B cell (primary cell): ENCODE measurements around the gene RLBP1. TPM values are rescaled to one million over a fixed set of nuclear protein-coding genes. Genes with fewer than 3 reads are reported as not detected.

Experiments used
- ATAC-seq: fragments of 200-7000 bp; cut with Tn5 transposase; one replicate; pipeline ENCODE4 v1.10.0; 2021; ENCODE audit warnings: low read depth, mild to moderate bottlenecking, moderate number of reproducible peaks, moderate library complexity
- CTCF ChIA-PET: fragments of 350-600 bp; sonication (Branson Sonifier 250); formaldehyde crosslinking; loops from one replicate; lab custom pipeline; 2021; ENCODE audit warnings: antibody characterized with exemption, inconsistent platforms; lab: Charles Lee
- POLR2A ChIA-PET: fragments of 350-600 bp; sonication (Branson Sonifier 250); formaldehyde crosslinking; loops from one replicate; lab custom pipeline; 2021; ENCODE audit warnings: antibody characterized with exemption; lab: Charles Lee
- DNase-seq: peaks from one replicate; pipeline ENCODE4 v3.0.0; 2013
- H2AFZ ChIP-seq: 2 replicates; pipeline ENCODE4 v1.6.1; 2012; ENCODE audit warnings: mild to moderate bottlenecking, low read depth, low read length; ENCODE audit not compliant: insufficient read depth, poor library complexity, severe bottlenecking
- H3K27ac ChIP-seq, 2 donors: 1 replicate in 1 of 2; 2 replicates in 1 of 2; pipeline ENCODE4 v1.5.1; 2012 to 2013; ENCODE audit warnings: low read length in 2 of 2, mild to moderate bottlenecking in 2 of 2, moderate library complexity in 1 of 2
- H3K27me3 ChIP-seq, 4 experiments: fragments of 200-600 bp in 1 of 4; sonication (generic) in 1 of 4; replicated peaks in 1 of 4; 1 replicate in 2 of 4; 2 replicates in 2 of 4; pipeline versions ENCODE4 v1.6.1 to v1.7.0; 2013 to 2016; ENCODE audit warnings: low read length in 3 of 4, mild to moderate bottlenecking in 2 of 4, mixed read lengths in 1 of 4, moderate library complexity in 1 of 4; ENCODE audit not compliant: insufficient read depth in 4 of 4, control insufficient read depth in 3 of 4; ENCODE audit errors: control extremely low read depth in 1 of 4
- H3K36me3 ChIP-seq, 2 experiments: replicated peaks in 1 of 2; 1 replicate in 1 of 2; 2 replicates in 1 of 2; pipeline versions ENCODE4 v1.6.1 to v1.7.1; 2013; ENCODE audit warnings: low read length in 1 of 2; ENCODE audit not compliant: insufficient read depth in 2 of 2, control insufficient read depth in 1 of 2; ENCODE audit errors: control extremely low read depth in 1 of 2, extremely low read depth in 1 of 2
- H3K4me1 ChIP-seq, 2 donors: fragments of 200-600 bp in 1 of 2; sonication (generic) in 1 of 2; 1 replicate in 1 of 2; 2 replicates in 1 of 2; pipeline versions ENCODE4 v1.5.1 to v1.6.1; 2013 to 2017; ENCODE audit warnings: low read length in 2 of 2; ENCODE audit not compliant: control insufficient read depth in 2 of 2, insufficient read depth in 2 of 2
- H3K4me2 ChIP-seq: replicated peaks from 2 replicates; pipeline ENCODE3; 2012; ENCODE audit warnings: mild to moderate bottlenecking, low read depth, low read length; ENCODE audit not compliant: poor library complexity, severe bottlenecking
- H3K4me3 ChIP-seq, 5 experiments: fragments of 200-600 bp in 1 of 5; sonication (generic) in 1 of 5; 1 replicate in 3 of 5; 2 replicates in 2 of 5; pipeline versions ENCODE4 v1.5.1 to v1.7.0; 2011 to 2016; ENCODE audit warnings: low read length in 4 of 5, mild to moderate bottlenecking in 4 of 5, low read depth in 2 of 5, control low read depth in 1 of 5, moderate library complexity in 1 of 5; ENCODE audit not compliant: insufficient read depth in 1 of 5; ENCODE audit errors: control extremely low read depth in 1 of 5, extremely low read depth in 1 of 5
- H3K79me2 ChIP-seq: fragments of 200-600 bp; sonication (generic); one replicate; pipeline ENCODE4 v1.6.0; 2016; ENCODE audit warnings: low read length; ENCODE audit not compliant: control insufficient read depth, insufficient read depth
- H3K9ac ChIP-seq: fragments of 200-600 bp; sonication (generic); 2 replicates; pipeline ENCODE4 v1.6.1; 2017; ENCODE audit warnings: mild to moderate bottlenecking, low read length, moderate library complexity
- H3K9me3 ChIP-seq, 3 donors: one replicate each; pipeline versions ENCODE4 v1.6.1 to v1.7.1; 2013; ENCODE audit warnings: low read length in 2 of 3; ENCODE audit not compliant: control insufficient read depth in 2 of 3, insufficient read depth in 1 of 3; ENCODE audit errors: control extremely low read depth in 1 of 3
- H4K20me1 ChIP-seq: 2 replicates; pipeline ENCODE4 v1.6.0; 2012; ENCODE audit warnings: mild to moderate bottlenecking, low read length; ENCODE audit not compliant: insufficient read depth, control insufficient read depth, poor library complexity, severe bottlenecking
- H3K27ac Mint-ChIP-seq: one replicate; pipeline ENCODE4 v1.8.0; 2021; ENCODE audit warnings: mixed read lengths
- H3K27me3 Mint-ChIP-seq: one replicate; pipeline ENCODE4 v1.8.0; 2021; ENCODE audit warnings: mixed read lengths
- H3K4me1 Mint-ChIP-seq: one replicate; pipeline ENCODE4 v1.8.0; 2021; ENCODE audit warnings: mixed read lengths
- H3K4me3 Mint-ChIP-seq: one replicate; pipeline ENCODE4 v1.8.0; 2021; ENCODE audit warnings: mixed read lengths
- H3K9me3 Mint-ChIP-seq: one replicate; pipeline ENCODE4 v1.8.0; 2022; ENCODE audit warnings: mixed read lengths; ENCODE audit not compliant: insufficient read depth
- CTCF ChIP-seq: fragments of 200-600 bp; IDR thresholded peaks from one replicate; pipeline ENCODE4 v1.8.0; 2022; ENCODE audit warnings: antibody characterized with exemption, mild to moderate bottlenecking
- EZH2 ChIP-seq: IDR thresholded peaks from 2 replicates; pipeline ENCODE4 v1.6.1; 2012; ENCODE audit warnings: borderline replicate concordance, low read depth, mild to moderate bottlenecking, moderate library complexity, low read length; ENCODE audit not compliant: insufficient read depth, poor library complexity, severe bottlenecking
- WGBS: methylation state at CpG from one replicate; pipeline ENCODE4 v1.1.5; 2013; ENCODE audit warnings: missing lambda C conversion rate; ENCODE audit not compliant: insufficient coverage; 5-methylcytosine and 5-hydroxymethylcytosine counted together
- intact Hi-C: fragments of 100-400 bp; cut with micrococcal nuclease; formaldehyde crosslinking; loops from one replicate; pipeline ENCODE4 v1.10.0; 2022
- polyA plus RNA-seq: library from polyadenylated mRNA; depleted of rRNA; stranded (reverse); fragments of >200 nt; gene quantifications from 2 replicates; pipeline ENCODE4 v1.2.3, GENCODE V29; 2012
- total RNA-seq, 2 donors: library from RNA; stranded (reverse); fragments of 120-200 nt in 1 of 2; gene quantifications; 1 replicate in 1 of 2; 2 replicates in 1 of 2; pipeline versions ENCODE4 v1.2.3 to v1.2.4, GENCODE V29; 2013 to 2022

Gene RLBP1
- total and polyA plus RNA-seq, 2 donors (not counting 1 experiment from before 2014, with no cell fraction given), result not detected

DNA sequence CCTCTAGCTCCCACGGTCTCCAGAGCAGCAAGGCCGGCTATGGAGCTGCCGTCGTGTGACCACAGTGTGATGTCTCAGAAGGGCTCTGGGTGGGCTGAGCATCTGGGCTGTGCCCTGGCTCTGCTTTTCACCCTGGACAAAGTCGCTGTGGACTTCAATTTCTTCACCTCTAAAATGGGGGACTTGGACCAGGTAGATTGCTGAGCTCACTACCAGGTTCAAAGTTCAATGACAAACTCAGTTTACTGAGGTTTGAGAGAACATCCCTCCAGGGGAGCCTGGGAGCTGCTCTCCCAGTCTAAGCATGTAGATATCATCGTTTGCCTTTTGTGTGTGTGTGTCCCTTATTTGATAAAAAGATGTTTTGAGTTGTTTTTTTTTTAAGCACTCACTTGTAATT lies 25.1 kb downstream of the RLBP1 start:
- Histone ChIP-seq H3K9ac (no peak overlapping the region), H3K27me3 (no peaks in the 10 kb centered on the region), H3K36me3 (peaks cover 2 to 45% of the 10 kb centered on the region in 2 experiments), H3K9me3 (no peaks in the 10 kb centered on the region), H4K20me1 (no peaks in the 10 kb centered on the region), H3K4me2 (no peak overlapping the region), H2AFZ (no peak overlapping the region), H3K27ac (no peak overlapping the region), H3K79me2 (no peaks in the 10 kb centered on the region), H3K4me1 (no peaks in the 10 kb centered on the region), H3K4me3 (no peak overlapping the region)
- DNase-seq (no peak), ATAC-seq (no peak)
- Mint-ChIP-seq H3K9me3 (no peaks in the 10 kb centered on the region), H3K27me3 (no peaks in the 10 kb centered on the region), H3K4me1 (no peaks in the 10 kb centered on the region), H3K4me3 (no peak overlapping the region), H3K27ac (no peak overlapping the region)
- intact Hi-C loops, result no loop called here
- ChIA-PET POLR2A (no interaction called here), CTCF (interaction anchor here (2.2 to 5.7 kb wide), 2 partner anchors 11 to 18 kb away, joined by 8 to 38 read pairs; no protein-coding TSS in a partner anchor)
- WGBS, result 100% methylated on average over 1 of the region's 6 CpGs
- TF ChIP-seq EZH2 (no peak), CTCF (no peak)

- Histone ChIP-seq H2AFZ (no peak overlapping the region), H3K4me1 (no peaks in the 10 kb centered on the region), H3K4me3 (no peak overlapping the region), H3K36me3 (peaks cover 2 to 49% of the 10 kb centered on the region in 2 experiments), H3K27ac (no peak overlapping the region), H3K9me3 (no peaks in the 10 kb centered on the region), H3K4me2 (no peak overlapping the region), H3K9ac (no peak overlapping the region), H4K20me1 (no peaks in the 10 kb centered on the region), H3K79me2 (no peaks in the 10 kb centered on the region), H3K27me3 (no peaks in the 10 kb centered on the region)
- ATAC-seq (no peak), DNase-seq (no peak)
- intact Hi-C loops, result no loop called here
- Mint-ChIP-seq H3K27ac (no peak overlapping the region), H3K27me3 (no peaks in the 10 kb centered on the region), H3K4me1 (no peaks in the 10 kb centered on the region), H3K9me3 (no peaks in the 10 kb centered on the region), H3K4me3 (no peak overlapping the region)
- TF ChIP-seq EZH2 (no peak), CTCF (no peak)
- 92% methylated on average over 6 of the region's 8 CpGs for WGBS
- ChIA-PET CTCF (interaction anchor here (2.2 to 5.7 kb wide), 2 partner anchors 11 to 18 kb away, joined by 8 to 38 read pairs; no protein-coding TSS in a partner anchor), POLR2A (no interaction called here)
Observed at GRCh38 chr15:89195836-89196235, 25.5 kb downstream of the RLBP1 start.
